H1 (cell line): ENCODE results near the gene TFDP1.

Experiments used
- CTCF ChIP-seq, 3 experiments: IDR thresholded peaks; 1 replicate in 2 of 3; 2 replicates in 1 of 3; pipeline versions ENCODE4 v1.5.1 to v1.6.1; 2011; ENCODE audit warnings: low read length in 3 of 3, mild to moderate bottlenecking in 3 of 3, inconsistent platforms in 2 of 3, low read depth in 1 of 3, moderate library complexity in 1 of 3; ENCODE audit not compliant: insufficient read depth in 1 of 3; ENCODE audit errors: control extremely low read depth in 1 of 3
- EZH2 ChIP-seq: fragments of 200-600 bp; sonication (generic); IDR thresholded peaks from 2 replicates; pipeline ENCODE4 v1.7.1; 2012; ENCODE audit warnings: low read depth, mild to moderate bottlenecking, moderate library complexity, low read length, inconsistent platforms; ENCODE audit not compliant: severe bottlenecking

GRCh38 chr13:113627136-113627535 lies 42.6 kb downstream of the TFDP1 start:
- TF ChIP-seq CTCF (IDR thresholded peaks at IDR 0.05; ENCODE audit: control extremely low read depth in 1 of 3, insufficient read depth in 1 of 3, low read depth in 1 of 3, low read length in 3 of 3) (no peak), EZH2 (no peak)
